CD4-positive, CD25-positive, alpha-beta regulatory T cell (primary cell): ENCODE results near the gene ANKRD22. TPM values are rescaled to one million over a fixed set of nuclear protein-coding genes. Genes with fewer than 3 reads are reported as not detected.

ENCODE experiments used
- polyA plus RNA-seq, 4 donors: library from polyadenylated mRNA; unstranded; fragments of 300-500 nt; fragmentation: Illumina TruSeq; gene quantifications; one replicate each; pipeline ENCODE4 v1.2.3, GENCODE V29; 2021
- total RNA-seq: library from RNA; stranded (reverse); gene quantifications from one replicate; pipeline ENCODE4 v1.2.3, GENCODE V29; 2022

Gene ANKRD22
- total and polyA plus RNA-seq, 5 donors from 2014 or later: 0.10 to 0.20 (median 0.18) TPM; not detected in 1

Other genes starting within 250 kb of the ANKRD22 start
- not detected for gene LIPF, start 187.4 kb downstream of the ANKRD22 start, total RNA-seq
- not detected for gene LIPF, start 187.4 kb downstream of the ANKRD22 start, polyA plus RNA-seq
- not detected for gene LIPK, start 145.6 kb downstream of the ANKRD22 start, total RNA-seq
- gene LIPK, start 145.6 kb downstream of the ANKRD22 start, polyA plus RNA-seq: not detected
- 0.44 TPM for gene LIPN, start 91.8 kb downstream of the ANKRD22 start, total RNA-seq
- gene LIPN, start 91.8 kb downstream of the ANKRD22 start, polyA plus RNA-seq: under 1 TPM; 0.39 to 0.67 (median 0.50) TPM
- not detected for gene LIPM, start 49.1 kb downstream of the ANKRD22 start, total RNA-seq
- not detected for gene LIPM, start 49.1 kb downstream of the ANKRD22 start, polyA plus RNA-seq
- gene STAMBPL1, start 28.4 kb upstream of the ANKRD22 start, total RNA-seq: 40.5 TPM
- 10 to 100 TPM; 12.2 to 15.3 (median 13.9) TPM for gene STAMBPL1, start 28.4 kb upstream of the ANKRD22 start, polyA plus RNA-seq
- gene ACTA2, start 100.9 kb upstream of the ANKRD22 start, total RNA-seq: 26.2 TPM
- 10 to 100 TPM; 37.0 to 65.9 (median 55.9) TPM for gene ACTA2, start 100.9 kb upstream of the ANKRD22 start, polyA plus RNA-seq
- gene FAS, start 139.0 kb upstream of the ANKRD22 start, total RNA-seq: 169 TPM
- 100 to 1,000 TPM in 3 of 4 donors, 10 to 100 TPM in 1; 84.3 to 141 (median 113) TPM for gene FAS, start 139.0 kb upstream of the ANKRD22 start, polyA plus RNA-seq